ENCODE measurements around the gene TTC38.

TTC38 gene

GRCh38 chr22:46272762-46273431 lies 5.1 kb downstream of the TTC38 start:
- in situ Hi-C loops (cut with HindIII; ENCODE audit: low pct_ligation_motif_present, low pct_unique_long_range_greater_than_20kb, low sequenced_read_pairs) = no loop called here
- no peak for DNase-seq

GRCh38 chr22:46273432-46274148 lies 5.8 kb downstream of the TTC38 start:
- in situ Hi-C loops (cut with HindIII; ENCODE audit: low pct_ligation_motif_present, low pct_unique_long_range_greater_than_20kb, low sequenced_read_pairs) = no loop called here
- no peak for DNase-seq

GRCh38 chr22:46274381-46274780 lies 6.6 kb downstream of the TTC38 start:
- in situ Hi-C loops (cut with HindIII; ENCODE audit: low pct_ligation_motif_present, low pct_unique_long_range_greater_than_20kb, low sequenced_read_pairs) = no loop called here
- no peak for DNase-seq

- DNase-seq = no peak
- in situ Hi-C loops (cut with HindIII; ENCODE audit: low pct_ligation_motif_present, low pct_unique_long_range_greater_than_20kb, low sequenced_read_pairs) = no loop called here
These were observed 7.8 kb downstream of the TTC38 start for GRCh38 chr22:46275455-46276122.

GRCh38 chr22:46276563-46276962 lies 8.8 kb downstream of the TTC38 start:
- in situ Hi-C loops (cut with HindIII; ENCODE audit: low pct_ligation_motif_present, low pct_unique_long_range_greater_than_20kb, low sequenced_read_pairs) = no loop called here
- no peak for DNase-seq

GRCh38 chr22:46278656-46279645 lies 11.1 kb downstream of the TTC38 start:
- no peak for DNase-seq
- in situ Hi-C loops (cut with HindIII; ENCODE audit: low pct_ligation_motif_present, low pct_unique_long_range_greater_than_20kb, low sequenced_read_pairs) = no loop called here

GRCh38 chr22:46280063-46280817 lies 12.4 kb downstream of the TTC38 start:
- DNase-seq = no peak
- in situ Hi-C loops (cut with HindIII; ENCODE audit: low pct_ligation_motif_present, low pct_unique_long_range_greater_than_20kb, low sequenced_read_pairs) = no loop called here

GRCh38 chr22:46280999-46281623 lies 13.3 kb downstream of the TTC38 start:
- DNase-seq = no peak
- in situ Hi-C loops (cut with HindIII; ENCODE audit: low pct_ligation_motif_present, low pct_unique_long_range_greater_than_20kb, low sequenced_read_pairs) = no loop called here

- in situ Hi-C loops (cut with HindIII; ENCODE audit: low pct_ligation_motif_present, low pct_unique_long_range_greater_than_20kb, low sequenced_read_pairs) = no loop called here
- no peak for DNase-seq
These were observed 14.3 kb downstream of the TTC38 start for GRCh38 chr22:46281866-46282678.

- in situ Hi-C loops (cut with HindIII; ENCODE audit: low pct_ligation_motif_present, low pct_unique_long_range_greater_than_20kb, low sequenced_read_pairs) = no loop called here
- no peak for DNase-seq
These were observed 18.2 kb downstream of the TTC38 start for GRCh38 chr22:46286006-46286405.

GRCh38 chr22:46286941-46287872 lies 19.4 kb downstream of the TTC38 start:
- in situ Hi-C loops (cut with HindIII; ENCODE audit: low pct_ligation_motif_present, low pct_unique_long_range_greater_than_20kb, low sequenced_read_pairs) = no loop called here
- no peak for DNase-seq

GRCh38 chr22:46287873-46288751 lies 20.3 kb downstream of the TTC38 start:
- in situ Hi-C loops (cut with HindIII; ENCODE audit: low pct_ligation_motif_present, low pct_unique_long_range_greater_than_20kb, low sequenced_read_pairs) = no loop called here
- DNase-seq = no peak

- DNase-seq = no peak
- in situ Hi-C loops (cut with HindIII; ENCODE audit: low pct_ligation_motif_present, low pct_unique_long_range_greater_than_20kb, low sequenced_read_pairs) = no loop called here
These were observed 21.0 kb downstream of the TTC38 start for GRCh38 chr22:46288846-46289243.

GRCh38 chr22:46289244-46289891 lies 21.6 kb downstream of the TTC38 start:
- DNase-seq = no peak
- in situ Hi-C loops (cut with HindIII; ENCODE audit: low pct_ligation_motif_present, low pct_unique_long_range_greater_than_20kb, low sequenced_read_pairs) = no loop called here
